ENCODE results near the gene CD3E.

Gene CD3E

DNA sequence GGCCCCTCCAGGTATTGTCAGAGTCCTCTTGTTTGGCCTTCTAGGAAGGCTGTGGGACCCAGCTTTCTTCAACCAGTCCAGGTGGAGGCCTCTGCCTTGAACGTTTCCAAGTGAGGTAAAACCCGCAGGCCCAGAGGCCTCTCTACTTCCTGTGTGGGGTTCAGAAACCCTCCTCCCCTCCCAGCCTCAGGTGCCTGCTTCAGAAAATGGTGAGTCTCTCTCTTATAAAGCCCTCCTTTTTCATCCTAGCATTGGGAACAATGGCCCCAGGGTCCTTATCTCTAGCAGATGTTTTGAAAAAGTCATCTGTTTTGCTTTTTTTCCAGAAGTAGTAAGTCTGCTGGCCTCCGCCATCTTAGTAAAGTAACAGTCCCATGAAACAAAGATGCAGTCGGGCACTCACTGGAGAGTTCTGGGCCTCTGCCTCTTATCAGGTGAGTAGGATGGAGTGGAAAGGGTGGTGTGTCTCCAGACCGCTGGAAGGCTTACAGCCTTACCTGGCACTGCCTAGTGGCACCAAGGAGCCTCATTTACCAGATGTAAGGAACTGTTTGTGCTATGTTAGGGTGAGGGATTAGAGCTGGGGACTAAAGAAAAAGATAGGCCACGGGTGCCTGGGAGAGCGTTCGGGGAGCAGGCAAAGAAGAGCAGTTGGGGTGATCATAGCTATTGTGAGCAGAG, at the start of gene CD3E:
Gene CD3E (plus strand): TSS at position 163 of the 681 bp plus-strand sequence. CDS start 223 bp downstream, at position 386.
- no peak for DNase-seq

- DNase-seq, result peak in 1 of 2 experiments; percentile 21
Measured at GRCh38 chr11:118258410-118258809, 46.1 kb upstream of the CD3E start.

DNA sequence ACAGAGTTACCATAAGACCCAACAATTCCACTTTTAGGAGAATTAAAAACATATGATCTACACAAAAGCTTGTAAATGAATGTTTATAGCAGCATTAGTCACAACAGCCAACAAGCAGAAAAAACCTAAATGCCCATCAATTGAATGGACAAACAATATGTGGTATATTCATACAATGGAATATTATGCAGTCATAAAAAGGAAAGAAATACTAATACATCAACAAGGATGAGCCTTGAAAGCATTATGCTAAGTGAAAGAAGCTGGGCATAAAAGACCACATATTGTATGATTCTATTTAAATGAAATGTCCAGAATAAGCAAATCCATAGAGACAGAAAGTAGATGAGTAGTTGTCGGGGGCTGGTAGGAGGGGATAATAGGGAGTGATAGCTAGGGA, 45.4 kb upstream of the CD3E start:
- no peak for DNase-seq

GRCh38 chr11:118260353-118260752, 44.2 kb upstream of the CD3E start:
- no peak for DNase-seq

DNA sequence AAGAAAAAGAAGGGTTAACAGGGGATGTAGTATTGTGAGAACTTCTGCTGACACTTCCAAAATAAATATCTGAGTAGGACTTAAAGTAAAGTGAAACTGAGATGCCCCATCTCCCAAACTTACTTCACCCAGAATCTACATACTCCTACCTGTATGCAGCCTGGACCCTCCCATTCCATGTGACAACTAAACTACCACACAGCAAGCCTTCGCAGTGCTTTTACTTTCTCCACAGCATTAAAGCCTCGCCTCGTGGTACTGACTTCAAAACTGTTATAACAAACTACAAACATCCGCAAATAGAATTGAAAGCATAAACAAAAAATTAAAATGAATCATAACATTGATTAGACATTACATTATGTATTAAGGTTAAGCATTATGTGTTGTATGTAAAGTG, 41.4 kb upstream of the CD3E start:
- DNase-seq, result no peak

- no peak for DNase-seq
Measured at GRCh38 chr11:118263695-118264568, 40.6 kb upstream of the CD3E start, which contains the start of gene MPZL2. Gene MPZL2, minus strand, starts transcription at chr11:118264297. Its CDS starts 144 bp downstream, at chr11:118264153.

DNA sequence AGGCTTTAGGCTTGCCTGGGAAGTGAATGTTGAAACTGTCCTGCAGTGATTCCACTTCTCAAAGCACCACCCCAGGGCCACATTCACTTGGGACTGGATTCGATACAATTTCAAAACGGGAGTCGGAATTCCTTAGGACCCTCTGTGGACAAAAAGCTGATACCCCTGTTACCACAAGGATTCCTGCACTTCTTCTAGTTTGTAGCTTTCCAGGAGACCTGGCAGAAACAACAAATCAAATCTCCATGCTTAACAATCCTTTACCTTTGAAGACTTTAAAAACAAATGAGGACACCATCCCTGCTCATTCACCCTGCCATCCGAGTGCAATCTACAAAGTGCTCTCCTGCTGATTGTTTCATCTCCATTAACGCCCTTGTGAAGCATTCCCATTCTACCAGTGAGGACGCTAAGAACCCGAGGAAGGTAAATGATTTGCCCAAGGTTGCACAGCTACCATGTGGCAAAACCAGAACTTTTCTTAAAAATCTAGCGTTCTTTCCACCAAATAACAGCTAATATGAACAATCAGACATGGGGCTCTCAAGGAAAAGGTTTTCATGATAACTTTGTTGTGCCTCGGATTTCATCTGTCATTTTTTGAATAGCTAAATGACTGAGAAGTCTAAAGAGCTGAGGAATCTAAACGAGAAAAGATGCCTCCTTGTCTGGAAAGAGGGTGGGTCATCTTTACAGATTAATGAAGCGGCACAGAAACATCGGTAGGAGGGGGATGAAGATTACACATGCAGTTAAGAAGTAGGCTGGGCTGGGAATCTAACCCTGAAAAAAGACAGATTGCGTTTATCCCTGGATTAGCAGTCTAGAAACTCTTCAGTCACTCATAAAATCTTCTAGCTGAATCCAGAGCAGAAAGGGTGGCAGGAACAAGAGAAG, 39.7 kb upstream of the CD3E start:
- no peak for DNase-seq

- no peak for DNase-seq
Measured at GRCh38 chr11:118265954-118266353, 38.6 kb upstream of the CD3E start.

- no peak for DNase-seq
Measured at GRCh38 chr11:118267486-118267885, 37.0 kb upstream of the CD3E start.

- no peak for DNase-seq
Measured at GRCh38 chr11:118272001-118272400, 32.5 kb upstream of the CD3E start.

- no peak for DNase-seq
Measured at GRCh38 chr11:118274186-118274585, 30.3 kb upstream of the CD3E start.

DNA sequence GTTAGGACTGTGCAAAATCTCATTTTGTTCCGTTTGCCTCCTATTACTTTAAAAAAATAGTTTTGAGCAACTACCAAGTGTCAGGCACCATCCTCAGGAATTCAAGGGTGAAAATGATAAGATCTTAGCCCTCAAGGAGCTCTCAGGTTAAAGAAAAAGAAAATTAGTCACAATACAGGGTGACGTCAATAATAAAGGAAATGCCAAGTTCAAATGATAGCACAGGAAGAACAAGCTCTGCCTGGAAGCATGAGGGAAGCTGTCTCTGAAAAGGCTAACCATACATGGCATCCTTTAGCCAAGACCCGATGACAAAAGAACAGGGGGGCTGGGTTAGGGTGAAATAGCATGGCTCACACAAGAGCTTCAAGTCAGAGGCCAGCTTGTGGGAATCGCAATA, 29.4 kb upstream of the CD3E start:
- no peak for DNase-seq

- no peak for DNase-seq
Measured at GRCh38 chr11:118276422-118276821, 28.1 kb upstream of the CD3E start.

DNA sequence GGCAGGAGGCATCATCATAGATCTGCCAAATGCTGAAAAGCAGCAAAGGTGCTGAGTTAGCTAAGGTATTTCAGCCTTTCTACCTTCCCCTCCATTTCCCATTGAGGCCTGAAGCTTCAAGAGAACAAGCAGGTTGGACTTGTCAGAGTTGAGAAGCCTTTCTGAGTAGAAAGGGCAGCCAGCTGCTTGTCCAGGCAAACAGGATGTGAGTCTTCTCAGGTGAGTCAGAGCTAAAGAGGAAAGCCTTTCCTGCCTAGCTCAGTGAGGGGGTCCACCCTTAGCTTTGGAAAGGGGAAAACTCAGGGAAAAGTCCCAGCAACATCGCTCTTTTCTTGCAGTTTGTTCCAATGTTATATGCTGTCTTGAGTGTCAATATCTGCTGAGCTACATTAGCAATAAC, 27.2 kb upstream of the CD3E start:
- no peak for DNase-seq

GRCh38 chr11:118281284-118281683, 23.2 kb upstream of the CD3E start:
- no peak for DNase-seq

DNA sequence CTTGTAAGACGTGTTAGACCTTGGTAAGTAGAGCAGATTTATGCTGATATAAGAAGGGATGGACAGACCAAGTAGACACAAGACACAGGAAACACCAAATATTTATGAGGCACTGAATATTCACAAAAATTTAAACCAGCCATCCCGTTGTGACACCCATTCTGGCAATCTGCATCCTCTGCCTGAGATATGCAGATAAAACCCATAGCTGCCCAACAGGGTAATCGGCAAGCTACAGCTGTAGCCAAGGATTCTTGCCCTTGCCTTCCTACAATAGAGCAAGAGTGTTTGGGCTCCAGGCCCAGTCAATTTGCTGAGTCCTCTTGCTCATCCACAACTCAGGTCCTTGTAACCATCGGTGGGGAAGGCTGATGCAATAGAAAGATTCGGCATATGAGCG, 21.9 kb upstream of the CD3E start:
- DNase-seq, result no peak

DNA sequence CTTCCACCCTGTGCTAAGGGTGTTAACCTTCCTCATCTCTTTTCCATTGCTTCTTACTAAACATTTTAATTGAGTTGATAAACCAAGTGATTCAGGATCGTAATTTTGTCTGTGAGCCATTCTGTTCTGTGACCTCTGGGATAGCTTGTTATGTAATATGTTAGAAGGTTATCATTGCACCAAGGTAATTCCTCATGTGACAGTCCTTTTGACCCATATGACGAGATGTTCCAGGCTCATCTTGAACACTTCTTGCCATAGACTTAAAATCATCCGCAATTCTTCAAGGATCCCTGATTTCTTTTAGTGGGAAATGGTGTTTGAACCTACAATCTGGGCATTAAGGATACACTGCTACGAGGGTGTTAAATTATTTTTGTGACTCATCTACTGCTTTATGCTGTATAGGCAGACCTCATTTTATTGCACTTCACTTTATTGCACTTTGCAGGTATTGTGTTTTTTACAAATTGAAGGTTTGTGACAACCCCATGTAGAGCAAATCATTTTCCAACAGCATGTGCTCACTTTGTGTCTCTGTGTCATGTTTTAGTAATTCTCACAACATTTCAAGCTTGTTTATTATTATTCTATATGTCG, 21.4 kb upstream of the CD3E start:
- no peak for DNase-seq

DNA sequence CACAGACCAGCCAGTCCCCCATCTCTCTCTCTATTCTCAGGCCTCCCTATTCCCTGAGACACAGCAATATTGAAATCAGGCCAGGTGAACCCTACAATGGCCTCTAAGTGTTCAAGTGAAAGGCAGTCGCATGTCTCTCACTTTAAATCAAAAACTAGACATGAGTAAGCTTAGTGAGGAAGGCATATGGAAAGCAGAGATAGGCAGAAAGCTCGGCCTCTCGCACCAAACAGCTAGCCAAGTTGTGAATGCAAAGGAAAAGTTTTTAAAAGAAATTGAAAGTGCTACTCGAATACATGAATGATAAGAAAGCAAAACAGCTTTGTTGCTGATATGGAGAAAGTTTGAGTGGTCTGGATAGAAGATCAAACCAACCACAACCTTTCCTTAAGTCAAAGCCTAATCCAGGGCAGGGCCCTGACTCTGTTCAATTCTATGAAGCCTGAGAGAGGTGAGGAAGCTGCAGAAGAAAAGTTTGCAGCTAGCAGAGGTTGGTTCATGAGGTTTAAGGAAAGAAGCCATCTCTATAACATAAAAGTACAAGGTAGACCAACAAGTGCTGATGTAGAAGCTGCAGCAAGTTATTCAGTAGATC, 20.7 kb upstream of the CD3E start:
- DNase-seq, result no peak

- no peak for DNase-seq
Measured at GRCh38 chr11:118286545-118286944, 18.0 kb upstream of the CD3E start.

GRCh38 chr11:118287006-118287405, 17.5 kb upstream of the CD3E start:
- no peak for DNase-seq

- no peak for DNase-seq
Measured at GRCh38 chr11:118289401-118289800, 15.1 kb upstream of the CD3E start.

DNA sequence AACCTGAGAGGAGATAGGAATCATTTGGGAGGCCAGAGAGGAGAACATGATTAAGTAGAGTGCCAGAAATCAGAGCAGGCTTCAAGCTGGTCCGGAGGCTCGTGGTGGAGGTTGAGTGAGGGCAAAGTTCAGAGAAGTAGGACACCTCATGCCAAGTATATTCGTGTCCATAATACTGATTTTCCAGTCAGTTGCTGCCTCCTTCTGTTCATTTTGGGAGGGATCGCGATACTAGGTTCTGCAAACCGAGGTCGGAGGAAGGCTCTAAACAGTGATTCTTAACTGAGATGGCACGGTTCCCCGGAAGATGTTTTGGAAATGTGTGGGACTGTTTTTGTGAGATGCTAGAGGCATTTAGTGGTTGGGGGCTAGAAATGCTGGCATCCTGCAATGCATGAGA, 13.6 kb upstream of the CD3E start:
- DNase-seq, result no peak
